Measurements from ENCODE around the gene SLC22A23.

The SLC22A23 gene

DNA sequence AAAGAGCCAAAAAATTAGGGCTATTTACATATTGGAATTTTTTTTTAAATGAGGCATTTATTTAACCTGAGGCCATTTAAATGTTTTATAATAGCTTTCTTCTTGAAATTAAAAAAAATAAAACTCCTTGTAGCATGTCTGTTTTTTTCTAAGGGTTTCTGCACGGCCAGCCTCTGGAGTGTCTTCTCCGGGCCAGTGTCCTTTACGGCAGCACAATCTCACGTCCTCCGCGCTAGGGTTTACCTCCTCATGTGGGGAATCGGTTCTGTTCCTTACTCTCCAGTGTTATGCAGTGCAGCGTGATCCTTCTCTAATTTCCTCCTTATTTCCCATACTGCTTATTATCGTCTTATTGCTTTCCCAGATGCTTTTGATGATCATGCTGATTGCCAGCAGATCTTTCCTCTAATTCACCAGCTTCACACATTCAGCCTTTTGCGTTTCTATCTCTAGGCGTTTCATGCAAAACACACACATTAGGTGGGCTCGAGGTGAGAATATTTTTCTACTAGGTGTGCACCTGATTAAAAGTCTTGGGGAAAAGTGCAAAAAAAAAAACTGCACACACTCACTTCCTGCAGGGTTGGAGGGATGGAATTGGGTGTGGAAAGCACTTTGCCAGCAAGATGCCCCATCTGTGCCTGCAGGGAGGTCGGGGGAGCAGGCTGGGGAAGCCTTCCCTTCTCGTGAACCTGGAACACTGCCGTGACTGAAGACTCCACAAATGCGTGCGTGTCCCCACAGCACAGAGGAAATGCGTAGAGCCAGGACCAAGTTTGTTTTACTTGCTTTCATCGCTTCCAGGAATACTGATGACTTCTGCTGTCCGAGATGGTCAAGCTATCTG is 142.0 kb downstream of the SLC22A23 start:
- no peak for DNase-seq

DNA sequence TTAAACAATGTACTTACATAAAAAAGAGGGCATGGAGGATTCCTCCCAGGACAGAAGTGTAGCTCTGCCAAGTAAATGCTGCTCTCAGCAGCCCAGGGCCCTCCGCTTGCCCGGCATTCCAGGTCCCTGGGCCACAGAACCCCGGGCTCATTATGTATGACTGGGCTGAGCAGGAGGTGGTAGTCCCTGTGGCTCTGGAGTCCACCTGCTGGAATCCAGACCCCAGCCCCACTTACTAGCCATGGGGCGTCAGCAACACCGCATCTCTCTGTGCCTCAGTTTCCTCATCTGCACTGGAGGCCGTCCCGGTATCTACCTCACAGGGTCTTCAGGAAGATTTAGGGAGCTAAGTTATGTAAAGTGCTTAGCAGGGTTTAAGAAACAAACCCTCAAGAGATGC is 142.7 kb downstream of the SLC22A23 start:
- no peak for DNase-seq

DNA sequence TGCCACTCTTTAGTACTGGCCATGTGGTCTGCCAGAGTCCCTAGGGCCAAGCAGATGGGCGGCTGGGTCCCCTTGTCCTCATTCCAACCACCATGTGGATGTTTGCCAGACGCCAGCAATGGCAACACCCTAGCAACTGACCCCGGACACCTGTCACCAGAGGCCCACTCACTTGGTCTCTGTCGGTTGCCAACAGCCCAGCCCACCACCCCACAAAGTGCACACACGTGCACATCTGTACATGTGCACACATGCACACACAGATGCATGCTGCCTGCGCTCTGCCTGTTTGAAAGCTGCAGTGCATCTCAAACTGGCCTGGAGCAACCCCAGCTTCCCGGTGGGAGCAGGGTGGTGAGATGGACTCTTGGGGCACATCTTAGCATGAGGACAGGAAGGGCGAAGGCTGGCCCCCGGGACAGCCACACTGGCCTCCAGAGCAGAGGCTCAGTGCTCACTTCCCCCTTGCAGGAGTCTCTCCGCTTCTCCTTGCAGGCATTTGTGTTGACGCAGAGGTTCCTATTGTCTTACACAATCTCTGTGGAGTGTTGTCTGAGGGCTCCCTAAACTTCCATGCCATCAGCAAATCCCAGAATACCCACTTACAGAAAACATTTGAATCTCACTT is 144.1 kb downstream of the SLC22A23 start:
- DNase-seq, result no peak

GRCh38 chr6:3311826-3312225 is 145.0 kb downstream of the SLC22A23 start:
- no peak for DNase-seq

DNA sequence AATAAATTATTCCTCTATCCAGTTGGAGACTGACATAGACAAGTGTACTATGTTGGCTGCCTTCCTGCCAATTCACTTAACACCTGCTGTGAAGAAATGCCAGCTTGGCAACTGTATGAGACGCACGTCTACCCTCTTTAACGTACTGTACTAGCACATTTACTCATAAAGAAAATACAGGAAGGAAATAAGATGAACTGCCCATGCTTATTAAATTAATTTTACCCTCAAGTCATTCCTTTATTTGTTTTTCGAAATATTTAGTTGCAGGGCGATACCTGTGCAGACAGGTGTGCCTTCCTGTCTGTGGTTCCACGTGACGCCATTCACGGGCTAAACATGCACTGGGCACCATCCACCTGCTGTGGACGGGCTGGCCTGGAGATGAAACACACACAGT is 146.1 kb downstream of the SLC22A23 start:
- DNase-seq, result no peak

DNA sequence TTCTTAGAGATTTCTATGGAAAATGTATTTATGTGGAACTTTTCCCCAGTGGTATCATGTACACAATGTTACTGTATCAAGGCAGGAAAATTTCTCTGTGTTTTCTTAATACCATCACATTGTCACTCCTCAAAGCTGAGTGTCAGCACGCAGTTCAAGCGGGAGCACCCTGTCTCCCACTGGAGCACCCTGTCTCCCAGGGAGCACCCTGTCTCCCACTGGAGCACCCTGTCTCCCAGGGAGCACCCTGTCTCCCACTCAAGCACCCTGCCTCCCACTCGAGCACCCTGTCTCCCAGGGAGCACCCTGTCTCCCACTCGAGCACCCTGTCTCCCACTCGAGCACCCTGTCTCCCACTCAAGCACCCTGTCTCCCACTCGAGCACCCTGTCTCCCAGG is 146.8 kb downstream of the SLC22A23 start:
- DNase-seq, result no peak

- no peak for DNase-seq
Observed at GRCh38 chr6:3309391-3310050, 147.3 kb downstream of the SLC22A23 start.

DNA sequence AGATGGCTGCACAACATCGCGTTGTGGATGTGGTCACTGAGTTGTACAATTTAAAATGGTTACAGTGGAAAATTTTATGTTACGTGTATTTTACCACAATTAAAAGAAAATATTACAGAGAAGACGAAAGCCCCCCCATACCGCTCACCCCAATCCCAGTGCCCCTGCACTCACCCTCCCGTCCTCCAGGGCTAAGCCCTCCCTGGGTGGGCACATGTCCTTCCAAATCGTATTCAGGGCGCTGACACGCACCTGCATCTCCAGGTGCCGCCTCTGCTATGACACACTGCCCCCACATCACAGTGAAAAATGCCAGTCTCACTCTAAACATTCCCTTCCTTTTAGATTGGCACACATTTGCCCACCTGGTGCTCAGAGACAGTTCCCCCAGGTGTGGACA is 148.7 kb downstream of the SLC22A23 start:
- no peak for DNase-seq

- DNase-seq, result no peak
Observed at GRCh38 chr6:3307436-3307835, 149.4 kb downstream of the SLC22A23 start.

DNA sequence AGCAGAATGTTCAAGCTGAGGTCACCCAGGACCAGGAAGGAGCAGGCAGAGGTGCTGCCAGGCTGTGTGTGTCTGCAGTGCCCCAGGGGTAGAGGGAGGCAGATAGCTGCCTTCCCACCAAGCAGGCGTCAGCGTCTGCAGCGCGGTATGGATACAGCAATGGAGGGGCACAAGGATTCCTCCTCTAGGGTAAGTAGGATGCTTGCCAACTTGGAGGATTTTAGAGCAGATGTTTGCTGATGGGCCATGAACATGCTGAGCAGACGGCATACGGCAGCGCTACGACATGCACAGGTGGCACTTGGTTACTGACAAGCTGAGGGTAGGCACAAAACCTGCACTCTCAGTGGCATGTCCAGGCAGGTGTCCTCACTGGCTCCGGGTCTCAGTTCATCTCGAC is 150.0 kb downstream of the SLC22A23 start:
- DNase-seq, result no peak

- no peak for DNase-seq
Observed at GRCh38 chr6:3305831-3306230, 151.0 kb downstream of the SLC22A23 start.

DNA sequence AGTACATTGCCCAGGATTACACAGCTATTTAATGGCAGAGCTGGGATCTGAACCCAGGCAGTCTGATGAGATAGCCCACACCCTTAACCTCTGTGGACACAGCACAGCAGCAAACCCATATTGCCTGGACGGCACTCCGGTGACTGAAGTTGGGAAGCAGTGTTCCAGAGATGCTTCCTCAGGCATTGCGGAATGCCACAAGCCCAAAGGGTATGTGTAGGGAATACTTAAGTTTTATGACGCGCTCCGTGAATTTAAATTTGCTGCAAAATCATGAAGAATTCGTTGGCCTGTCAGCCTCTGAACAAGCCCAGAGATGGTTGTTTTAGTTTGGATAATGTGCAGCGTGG is 151.7 kb downstream of the SLC22A23 start:
- DNase-seq, result no peak

GRCh38 chr6:3304500-3305215 is 152.2 kb downstream of the SLC22A23 start:
- no peak for DNase-seq

DNA sequence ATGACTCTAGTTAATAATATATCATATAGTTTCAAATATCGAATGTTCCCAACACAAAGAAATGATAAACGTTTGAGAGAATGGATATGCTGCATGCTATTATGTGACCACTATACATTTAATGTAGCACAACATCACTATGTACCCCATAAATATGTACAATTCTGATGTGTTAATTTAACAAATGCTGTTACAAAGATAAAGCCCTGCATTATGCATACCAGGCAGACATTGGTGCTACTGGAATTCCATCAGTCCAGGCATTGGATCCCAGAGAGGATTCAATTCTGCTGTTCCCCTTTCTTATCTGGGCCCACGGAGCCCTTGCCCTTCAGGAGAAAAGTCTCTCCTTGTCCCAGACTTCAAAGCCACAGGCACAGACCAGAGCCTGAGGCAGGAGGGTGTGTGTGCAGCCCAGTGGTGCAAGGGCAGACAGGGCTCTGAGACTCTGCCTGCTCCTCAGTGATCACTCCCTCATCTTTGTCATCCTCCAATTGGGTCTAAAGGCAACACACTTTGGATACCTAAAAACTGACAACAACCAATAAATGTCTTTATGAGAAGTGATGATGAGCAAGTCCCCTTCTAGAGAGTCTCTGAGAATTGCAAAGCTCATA is 152.9 kb downstream of the SLC22A23 start:
- DNase-seq, result no peak

GRCh38 chr6:3301506-3301905 is 155.3 kb downstream of the SLC22A23 start:
- DNase-seq, result no peak

- no peak for DNase-seq
Observed at GRCh38 chr6:3299221-3299620, 157.6 kb downstream of the SLC22A23 start.

GRCh38 chr6:3297909-3298308 is 158.9 kb downstream of the SLC22A23 start:
- DNase-seq, result no peak

GRCh38 chr6:3297006-3297405 is 159.8 kb downstream of the SLC22A23 start:
- DNase-seq, result no peak

DNA sequence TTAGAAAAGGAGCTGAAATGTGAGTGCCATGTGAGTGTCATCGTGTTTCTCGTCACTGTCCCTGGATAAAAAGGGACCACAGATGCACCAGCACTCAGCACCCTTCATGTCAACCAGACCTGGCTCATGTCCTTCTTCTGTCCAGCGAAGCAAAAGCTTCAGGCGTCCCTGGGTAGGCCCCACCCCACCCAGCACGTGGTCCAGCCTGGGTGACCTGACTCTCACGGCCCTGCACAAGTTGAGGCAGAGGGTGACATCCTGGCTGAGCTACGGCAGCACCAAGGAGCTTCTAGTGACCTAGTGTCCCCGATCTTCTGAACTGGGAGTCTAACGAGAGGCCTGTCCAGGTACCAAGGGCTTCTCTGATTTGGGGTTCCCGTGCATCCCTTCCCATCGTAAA is 160.3 kb downstream of the SLC22A23 start:
- no peak for DNase-seq

GRCh38 chr6:3296078-3296477 is 160.8 kb downstream of the SLC22A23 start:
- DNase-seq, result no peak

DNA sequence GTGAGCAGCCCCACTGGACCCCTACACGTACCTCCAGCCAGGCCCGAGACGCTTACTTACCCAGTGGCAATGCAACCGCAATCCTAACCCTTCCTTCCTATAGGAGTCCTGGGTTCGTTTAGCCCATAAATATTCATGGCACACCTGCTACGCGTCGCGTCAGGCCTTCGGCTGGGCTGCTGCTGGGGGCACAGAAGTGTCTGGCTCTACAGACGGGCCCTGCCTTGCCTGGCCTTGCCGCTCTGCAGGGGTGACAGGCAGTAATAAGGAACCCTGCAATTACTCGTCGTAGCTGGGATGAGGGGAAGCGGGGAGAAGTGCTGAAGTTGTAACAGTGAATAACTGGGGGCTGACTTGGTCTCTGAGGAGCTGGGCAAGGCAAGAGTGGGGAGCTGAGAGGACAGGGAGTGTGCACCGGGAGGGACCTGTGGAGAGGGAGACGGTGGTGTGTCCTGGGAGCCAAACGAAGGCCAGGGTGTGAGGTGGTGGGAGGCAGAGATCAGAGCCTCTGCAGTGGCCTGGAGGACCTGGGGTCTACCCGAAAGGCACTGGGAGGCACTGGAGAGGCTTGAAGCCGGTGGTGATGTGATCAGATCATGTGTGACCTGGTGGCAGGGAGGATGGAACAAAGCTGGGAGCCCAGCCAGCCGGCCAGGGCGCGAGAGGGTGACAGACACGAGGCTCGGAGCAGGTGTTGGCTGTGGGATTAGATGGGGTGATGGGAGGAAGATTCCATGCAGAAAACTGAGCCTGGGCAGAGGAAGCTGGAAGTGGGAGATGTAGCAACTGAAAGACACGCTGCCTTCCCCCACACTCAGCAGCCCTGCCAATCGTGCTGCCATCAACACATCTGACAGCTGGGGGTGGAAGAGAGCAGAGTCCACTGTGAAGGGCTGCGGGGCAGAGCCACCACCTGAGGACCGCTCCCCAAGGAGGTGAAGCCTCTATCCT is 161.7 kb downstream of the SLC22A23 start:
- no peak for DNase-seq

DNA sequence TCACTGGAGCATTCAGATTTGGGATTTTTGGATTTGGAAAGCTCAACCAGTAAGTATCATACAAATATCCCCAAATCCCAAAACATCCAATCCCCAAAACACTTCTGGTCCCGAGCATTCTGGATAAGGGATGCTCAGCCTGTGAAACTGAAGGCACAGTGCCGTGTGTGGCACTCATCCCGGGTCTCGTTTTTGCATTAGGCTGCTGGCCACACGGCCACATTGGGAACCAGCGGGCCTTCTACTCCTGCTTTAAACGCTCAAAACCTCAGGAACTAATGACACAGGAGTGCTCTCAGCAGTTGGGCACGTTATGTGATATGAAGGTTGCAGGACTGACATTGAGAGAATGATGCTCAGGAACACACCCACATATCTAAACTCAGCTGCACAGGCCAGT is 162.5 kb downstream of the SLC22A23 start:
- no peak for DNase-seq
